ENCODE measurements around the gene LRRC23. TPM values are rescaled to one million over a fixed set of nuclear protein-coding genes. Genes with fewer than 3 reads are reported as not detected.
"Not testable (repeated sequence)": the region's sequence is repeated elsewhere in the genome, so short reads cannot be mapped to it uniquely, and the experiment has no call there.

LRRC23 gene, protein sequence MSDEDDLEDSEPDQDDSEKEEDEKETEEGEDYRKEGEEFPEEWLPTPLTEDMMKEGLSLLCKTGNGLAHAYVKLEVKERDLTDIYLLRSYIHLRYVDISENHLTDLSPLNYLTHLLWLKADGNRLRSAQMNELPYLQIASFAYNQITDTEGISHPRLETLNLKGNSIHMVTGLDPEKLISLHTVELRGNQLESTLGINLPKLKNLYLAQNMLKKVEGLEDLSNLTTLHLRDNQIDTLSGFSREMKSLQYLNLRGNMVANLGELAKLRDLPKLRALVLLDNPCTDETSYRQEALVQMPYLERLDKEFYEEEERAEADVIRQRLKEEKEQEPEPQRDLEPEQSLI
- 5.3 and 5.6 TPM in 2 replicates for total RNA-seq

DNA sequence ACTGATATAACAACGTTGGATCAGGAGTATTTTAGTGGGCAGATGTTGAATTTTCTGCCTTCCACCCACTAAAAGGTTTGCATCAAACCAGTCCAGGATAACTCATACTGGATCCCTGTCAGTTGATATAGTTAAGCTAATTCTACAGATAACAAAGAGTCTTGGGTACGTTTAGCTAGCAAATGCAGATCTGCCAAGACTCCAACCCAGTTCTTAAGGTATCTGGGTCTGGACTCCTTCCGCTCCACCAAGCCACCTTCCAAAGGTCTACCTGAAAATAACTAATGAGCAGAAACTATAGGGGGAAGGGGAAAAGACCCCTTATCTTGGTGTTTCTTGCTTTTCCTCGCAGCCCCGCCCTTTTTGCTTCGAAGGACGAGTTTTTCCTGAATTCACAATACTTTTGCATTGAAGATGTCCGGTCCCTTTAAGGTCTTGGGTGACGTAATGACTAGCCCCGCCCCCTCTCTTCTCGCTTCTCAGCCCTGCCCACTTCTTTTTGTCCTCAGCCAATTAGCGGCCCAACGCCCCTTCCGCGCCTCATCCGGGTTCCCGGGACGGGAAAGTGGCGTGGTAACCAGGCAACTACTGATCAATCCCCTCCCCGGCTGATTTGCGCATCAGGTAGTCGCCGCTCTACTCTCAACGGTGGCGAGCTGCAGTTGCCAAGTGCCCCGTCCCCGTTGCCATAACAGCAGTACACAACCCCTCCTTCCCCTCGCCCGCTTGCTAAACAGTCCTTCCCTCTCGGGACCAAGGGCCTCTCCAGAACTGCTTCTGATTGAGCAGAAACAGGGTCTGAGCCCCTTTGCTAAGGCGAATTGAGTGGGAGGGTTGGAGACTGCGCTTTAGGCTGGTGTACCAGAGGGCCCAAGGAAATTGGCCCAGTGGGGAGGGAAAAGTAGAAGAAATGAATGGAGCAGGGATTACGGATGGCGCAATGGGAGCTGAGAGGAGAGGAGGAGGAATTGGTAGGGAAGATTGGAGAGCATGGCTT, at the start of gene LRRC23:
Gene LRRC23 (plus strand): TSS at position 543 of the 997 bp plus-strand sequence. CDS start 812 bp downstream, outside the sequence.
- H3K4me1 Mint-ChIP-seq (ENCODE audit: low read depth) = peaks cover 8% of the 10 kb centered on the region
- DNase-seq (ENCODE audit: low spot score) = peak; percentile 97
- no peaks in the 10 kb centered on the region for H3K36me3 Mint-ChIP-seq (ENCODE audit: low read depth)
- no peaks in the 10 kb centered on the region for H3K27me3 Mint-ChIP-seq (ENCODE audit: insufficient read depth)
- H3K27ac Mint-ChIP-seq = no peak within 1 kb of the TSS
- no peak within 1 kb of the TSS for H3K4me3 Mint-ChIP-seq
- no peaks in the 10 kb centered on the region for H3K9me3 Mint-ChIP-seq
- intact Hi-C loops (cut with micrococcal nuclease) = loop anchor here (1.0 to 2.0 kb wide), 7 partner anchors 10 to 216 kb away; partner anchors contain the start of genes ENO2, LPCAT3, SPSB2 and USP5

DNA sequence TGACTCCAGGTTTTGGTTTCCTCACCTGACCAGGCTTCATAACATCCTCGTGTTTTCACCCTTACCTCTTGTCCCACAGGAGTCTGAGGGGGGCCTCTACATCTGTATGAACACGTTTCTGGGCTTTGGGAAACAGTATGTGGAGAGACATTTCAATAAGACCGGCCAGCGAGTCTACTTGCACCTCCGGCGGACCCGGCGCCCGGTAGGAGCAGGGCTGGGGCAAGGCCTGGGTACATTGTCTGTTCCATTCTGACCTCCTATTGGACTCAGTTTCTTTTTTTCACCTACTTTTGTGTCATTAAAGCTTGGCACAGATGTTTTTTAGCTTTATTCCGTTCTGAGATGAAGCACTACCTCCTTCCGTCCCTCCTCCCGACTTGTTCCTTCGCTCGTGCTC, 49.3 kb upstream of the LRRC23 start:
- intact Hi-C loops (cut with micrococcal nuclease) = no loop called here
- H3K27ac Mint-ChIP-seq = no peak overlapping the region
- no peak for DNase-seq (ENCODE audit: low spot score)
- peaks cover 28% of the 10 kb centered on the region for H3K4me1 Mint-ChIP-seq (ENCODE audit: low read depth)
- H3K36me3 Mint-ChIP-seq (ENCODE audit: low read depth) = peaks cover 23% of the 10 kb centered on the region
- peaks cover 2% of the 10 kb centered on the region for H3K27me3 Mint-ChIP-seq (ENCODE audit: insufficient read depth)
- H3K9me3 Mint-ChIP-seq = no peaks in the 10 kb centered on the region
- H3K4me3 Mint-ChIP-seq = no peak overlapping the region

DNA sequence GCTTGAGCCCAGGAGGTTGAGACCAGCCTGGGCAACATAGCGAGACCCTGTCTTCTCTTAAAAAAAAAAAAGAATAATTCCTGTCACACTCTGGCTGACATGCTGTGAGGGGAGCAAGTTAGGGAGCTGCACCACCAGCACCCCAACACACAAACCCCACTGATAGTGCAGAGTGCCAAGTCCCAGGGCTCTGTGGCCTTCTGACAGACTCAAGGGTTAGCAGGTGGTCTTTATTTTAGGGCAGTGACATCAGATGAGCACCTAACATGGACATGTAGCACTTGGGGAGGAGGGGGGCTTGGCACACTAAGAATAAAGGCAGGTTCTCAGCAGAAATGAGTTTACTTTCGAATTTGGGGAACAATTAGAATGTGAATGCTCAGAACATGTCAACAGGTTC, 45.8 kb upstream of the LRRC23 start:
- no peak overlapping the region for H3K27ac Mint-ChIP-seq
- H3K36me3 Mint-ChIP-seq (ENCODE audit: low read depth) = peaks cover 37% of the 10 kb centered on the region
- no peak overlapping the region for H3K4me3 Mint-ChIP-seq
- no peak for DNase-seq (ENCODE audit: low spot score)
- no peaks in the 10 kb centered on the region for H3K9me3 Mint-ChIP-seq
- H3K4me1 Mint-ChIP-seq (ENCODE audit: low read depth) = peaks cover 5% of the 10 kb centered on the region
- H3K27me3 Mint-ChIP-seq (ENCODE audit: insufficient read depth) = no peaks in the 10 kb centered on the region
- intact Hi-C loops (cut with micrococcal nuclease) = no loop called here

DNA sequence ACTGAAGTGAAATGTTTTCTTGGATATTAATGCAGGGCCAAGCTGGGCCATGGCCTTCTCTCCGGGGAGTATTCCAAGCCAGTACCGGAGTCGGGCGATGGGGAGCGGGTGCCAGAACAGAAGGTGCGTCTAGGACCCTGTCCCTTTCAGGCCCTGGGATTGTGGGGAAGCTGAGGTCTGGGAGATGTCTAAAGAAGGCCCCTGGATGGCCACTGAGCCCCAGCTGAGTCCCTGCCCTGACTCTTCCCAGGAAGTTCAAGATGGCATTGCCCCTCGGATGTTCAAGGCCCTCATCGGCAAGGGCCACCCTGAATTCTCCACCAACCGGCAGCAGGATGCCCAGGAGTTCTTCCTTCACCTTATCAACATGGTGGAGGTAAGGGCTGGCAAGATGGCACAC, 44.5 kb upstream of the LRRC23 start:
- H3K9me3 Mint-ChIP-seq = no peaks in the 10 kb centered on the region
- H3K4me1 Mint-ChIP-seq (ENCODE audit: low read depth) = no peaks in the 10 kb centered on the region
- H3K27me3 Mint-ChIP-seq (ENCODE audit: insufficient read depth) = no peaks in the 10 kb centered on the region
- peaks cover 37% of the 10 kb centered on the region for H3K36me3 Mint-ChIP-seq (ENCODE audit: low read depth)
- DNase-seq (ENCODE audit: low spot score) = no peak
- no peak overlapping the region for H3K27ac Mint-ChIP-seq
- intact Hi-C loops (cut with micrococcal nuclease) = no loop called here
- no peak overlapping the region for H3K4me3 Mint-ChIP-seq

DNA sequence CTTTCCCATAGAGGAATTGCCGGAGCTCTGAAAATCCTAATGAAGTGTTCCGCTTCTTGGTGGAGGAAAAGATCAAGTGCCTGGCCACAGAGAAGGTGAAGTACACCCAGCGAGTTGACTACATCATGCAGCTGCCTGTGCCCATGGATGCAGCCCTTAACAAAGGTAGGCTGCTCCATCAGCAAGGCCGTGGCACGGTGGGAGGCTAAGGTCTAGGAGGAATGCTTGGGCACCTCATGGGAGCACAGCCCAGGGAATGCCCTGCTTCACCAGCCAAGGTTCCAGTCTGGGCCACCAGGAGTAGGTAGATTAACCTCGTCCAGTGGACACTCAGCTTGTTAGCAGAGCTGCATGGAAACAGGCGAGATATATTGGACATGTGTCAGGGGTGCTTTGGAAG, 43.7 kb upstream of the LRRC23 start:
- Mint-ChIP-seq H3K27me3 (ENCODE audit: insufficient read depth) (no peaks in the 10 kb centered on the region), H3K36me3 (ENCODE audit: low read depth) (peaks cover 40% of the 10 kb centered on the region), H3K4me3 (no peak overlapping the region), H3K27ac (no peak overlapping the region), H3K4me1 (ENCODE audit: low read depth) (no peaks in the 10 kb centered on the region), H3K9me3 (no peaks in the 10 kb centered on the region)
- DNase-seq (ENCODE audit: low spot score) = no peak
- intact Hi-C loops (cut with micrococcal nuclease) = no loop called here

DNA sequence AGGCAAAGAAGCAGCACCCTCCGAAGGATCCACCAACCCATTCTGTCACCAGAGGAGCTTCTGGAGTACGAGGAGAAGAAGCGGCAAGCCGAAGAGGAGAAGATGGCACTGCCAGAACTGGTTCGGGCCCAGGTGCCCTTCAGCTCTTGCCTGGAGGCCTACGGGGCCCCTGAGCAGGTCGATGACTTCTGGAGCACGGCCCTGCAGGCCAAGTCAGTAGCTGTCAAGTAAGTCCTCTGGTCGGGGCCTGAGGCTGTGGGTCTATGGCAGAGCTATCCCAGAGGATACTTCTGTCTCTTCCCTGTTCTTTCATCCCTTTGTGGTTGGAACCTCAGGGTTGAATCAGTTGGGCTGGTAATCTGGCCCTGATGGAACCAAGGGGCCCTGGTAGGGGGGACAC, 43.2 kb upstream of the LRRC23 start:
- DNase-seq (ENCODE audit: low spot score) = no peak
- Mint-ChIP-seq H3K36me3 (ENCODE audit: low read depth) (peaks cover 41% of the 10 kb centered on the region), H3K9me3 (no peaks in the 10 kb centered on the region), H3K27me3 (ENCODE audit: insufficient read depth) (no peaks in the 10 kb centered on the region), H3K4me3 (no peak overlapping the region), H3K4me1 (ENCODE audit: low read depth) (peaks cover 2% of the 10 kb centered on the region), H3K27ac (no peak overlapping the region)
- intact Hi-C loops (cut with micrococcal nuclease) = no loop called here

DNA sequence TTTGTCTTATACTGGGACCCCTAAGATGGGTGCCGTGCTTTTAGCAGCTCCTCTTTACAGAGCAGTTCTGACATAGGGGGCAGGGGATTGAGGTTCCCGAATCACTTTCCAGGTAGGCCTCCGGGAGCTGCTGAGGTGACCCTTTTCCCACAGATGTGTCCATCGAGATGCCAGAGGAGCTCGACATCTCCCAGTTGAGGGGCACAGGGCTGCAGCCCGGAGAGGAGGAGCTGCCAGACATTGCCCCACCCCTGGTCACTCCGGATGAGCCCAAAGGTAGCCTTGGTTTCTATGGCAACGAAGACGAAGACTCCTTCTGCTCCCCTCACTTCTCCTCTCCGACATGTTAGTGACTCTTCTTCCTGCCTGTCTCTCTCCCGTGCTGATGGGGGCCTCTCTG, 41.6 kb upstream of the LRRC23 start:
- intact Hi-C loops (cut with micrococcal nuclease) = no loop called here
- H3K27ac Mint-ChIP-seq = no peak overlapping the region
- DNase-seq (ENCODE audit: low spot score) = no peak
- peaks cover 10% of the 10 kb centered on the region for H3K4me1 Mint-ChIP-seq (ENCODE audit: low read depth)
- H3K27me3 Mint-ChIP-seq (ENCODE audit: insufficient read depth) = no peaks in the 10 kb centered on the region
- H3K9me3 Mint-ChIP-seq = no peaks in the 10 kb centered on the region
- peaks cover 37% of the 10 kb centered on the region for H3K36me3 Mint-ChIP-seq (ENCODE audit: low read depth)
- H3K4me3 Mint-ChIP-seq = no peak overlapping the region

DNA sequence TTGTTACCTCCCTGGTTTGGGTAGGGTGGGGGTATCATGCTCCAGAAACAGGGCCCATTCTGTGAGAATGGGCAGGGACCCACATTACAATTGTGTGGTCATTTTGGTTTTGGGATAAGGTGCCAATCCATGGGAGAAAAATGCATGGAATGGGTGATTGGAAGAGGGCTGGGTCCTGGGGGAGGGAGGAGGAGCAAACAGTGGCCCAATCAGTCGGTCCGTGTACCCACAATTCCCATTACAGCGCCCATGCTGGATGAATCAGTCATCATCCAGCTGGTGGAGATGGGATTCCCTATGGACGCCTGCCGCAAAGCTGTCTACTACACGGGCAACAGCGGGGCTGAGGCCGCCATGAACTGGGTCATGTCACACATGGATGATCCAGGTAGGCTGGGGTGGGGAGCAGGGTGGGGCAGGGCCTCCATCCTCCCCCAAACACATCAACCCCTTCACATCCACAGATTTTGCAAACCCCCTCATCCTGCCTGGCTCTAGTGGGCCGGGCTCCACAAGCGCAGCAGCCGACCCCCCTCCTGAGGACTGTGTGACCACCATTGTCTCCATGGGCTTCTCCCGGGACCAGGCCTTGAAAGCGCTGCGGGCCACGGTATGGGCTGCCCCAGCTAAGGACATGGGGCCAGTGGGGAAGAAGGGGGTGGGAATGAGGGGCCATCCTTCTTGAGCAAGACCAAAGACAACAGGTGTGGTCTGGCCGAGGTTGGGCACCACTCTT, 40.9 kb upstream of the LRRC23 start:
- no peak for DNase-seq (ENCODE audit: low spot score)
- intact Hi-C loops (cut with micrococcal nuclease) = no loop called here
- peaks cover 15% of the 10 kb centered on the region for H3K4me1 Mint-ChIP-seq (ENCODE audit: low read depth)
- no peak overlapping the region for H3K27ac Mint-ChIP-seq
- H3K9me3 Mint-ChIP-seq = no peaks in the 10 kb centered on the region
- no peak overlapping the region for H3K4me3 Mint-ChIP-seq
- H3K27me3 Mint-ChIP-seq (ENCODE audit: insufficient read depth) = no peaks in the 10 kb centered on the region
- peaks cover 44% of the 10 kb centered on the region for H3K36me3 Mint-ChIP-seq (ENCODE audit: low read depth)

DNA sequence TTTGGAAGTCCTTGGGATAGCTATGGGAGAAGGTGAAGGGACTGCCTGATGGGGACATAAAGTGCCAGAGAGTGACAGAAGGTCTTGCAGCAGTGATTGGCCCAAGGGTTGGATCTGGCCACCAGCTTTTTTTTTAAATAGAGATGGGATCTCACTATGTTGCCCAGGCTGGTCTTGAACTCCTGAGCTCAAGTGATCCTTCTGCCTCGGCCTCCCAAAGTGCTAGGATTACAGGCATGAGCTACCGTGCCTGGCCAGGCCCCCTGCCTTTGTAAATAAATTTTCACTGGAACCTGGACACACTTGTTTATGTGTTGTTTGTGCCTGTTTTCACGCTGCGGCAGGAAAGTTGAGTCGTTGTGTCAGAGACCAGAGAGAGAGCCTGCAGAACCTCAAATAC, 39.3 kb upstream of the LRRC23 start:
- intact Hi-C loops (cut with micrococcal nuclease) = loop anchor here (5.0 kb wide), 3 partner anchors 73 to 258 kb away; partner anchors contain the start of genes CHD4 and ING4
- H3K27me3 Mint-ChIP-seq (ENCODE audit: insufficient read depth); H3K4me3 Mint-ChIP-seq; H3K9me3 Mint-ChIP-seq; H3K27ac Mint-ChIP-seq; DNase-seq (ENCODE audit: low spot score): not testable (repeated sequence)
- Mint-ChIP-seq H3K36me3 (ENCODE audit: low read depth) (peaks cover 60% of the 10 kb centered on the region), H3K4me1 (ENCODE audit: low read depth) (peaks cover 30% of the 10 kb centered on the region)

DNA sequence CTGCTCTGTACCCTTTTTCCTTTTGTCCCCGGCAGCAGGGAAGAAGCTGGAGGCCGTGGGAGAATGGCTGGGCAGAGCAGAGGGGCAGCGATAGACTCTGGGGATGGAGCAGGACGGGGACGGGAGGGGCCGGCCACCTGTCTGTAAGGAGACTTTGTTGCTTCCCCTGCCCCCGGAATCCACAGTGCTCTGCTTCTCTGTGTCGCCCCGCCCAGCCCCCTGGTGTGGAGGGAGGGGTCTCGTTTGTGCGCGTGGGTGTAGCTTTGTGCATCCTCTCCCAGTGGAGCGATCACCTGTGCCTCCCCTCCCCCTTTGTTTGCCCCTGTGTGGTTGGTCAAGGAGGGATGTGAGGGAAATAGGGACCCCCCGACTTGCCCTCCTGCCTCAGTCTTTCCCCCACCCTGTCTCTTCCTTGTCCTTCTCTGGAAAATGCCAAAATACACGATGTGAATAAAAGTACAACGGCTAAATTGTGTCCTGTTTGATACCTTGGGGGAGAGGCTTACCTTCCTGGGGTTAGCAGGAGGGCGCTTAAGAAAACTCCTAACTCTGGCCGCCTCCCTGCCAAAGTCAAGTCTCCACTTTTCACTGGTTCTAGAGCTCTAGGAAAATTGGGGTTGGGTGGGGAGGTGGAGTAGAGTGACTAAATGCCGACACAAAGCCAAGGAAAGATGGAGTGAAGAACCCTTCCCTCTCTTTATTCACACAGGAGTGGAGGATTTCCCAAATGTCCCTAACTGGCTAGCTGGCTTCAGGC, 38.3 kb upstream of the LRRC23 start:
- H3K27me3 Mint-ChIP-seq (ENCODE audit: insufficient read depth) = no peaks in the 10 kb centered on the region
- peak overlapping the region; percentile 95 for H3K4me3 Mint-ChIP-seq
- no peaks in the 10 kb centered on the region for H3K9me3 Mint-ChIP-seq
- H3K4me1 Mint-ChIP-seq (ENCODE audit: low read depth) = peaks cover 41% of the 10 kb centered on the region
- intact Hi-C loops (cut with micrococcal nuclease) = loop anchor here (5.0 kb wide), 3 partner anchors 74 to 259 kb away; partner anchors contain the start of genes CHD4 and ING4
- peaks cover 61% of the 10 kb centered on the region for H3K36me3 Mint-ChIP-seq (ENCODE audit: low read depth)
- DNase-seq (ENCODE audit: low spot score) = no peak
- peak overlapping the region; percentile 40 for H3K27ac Mint-ChIP-seq

DNA sequence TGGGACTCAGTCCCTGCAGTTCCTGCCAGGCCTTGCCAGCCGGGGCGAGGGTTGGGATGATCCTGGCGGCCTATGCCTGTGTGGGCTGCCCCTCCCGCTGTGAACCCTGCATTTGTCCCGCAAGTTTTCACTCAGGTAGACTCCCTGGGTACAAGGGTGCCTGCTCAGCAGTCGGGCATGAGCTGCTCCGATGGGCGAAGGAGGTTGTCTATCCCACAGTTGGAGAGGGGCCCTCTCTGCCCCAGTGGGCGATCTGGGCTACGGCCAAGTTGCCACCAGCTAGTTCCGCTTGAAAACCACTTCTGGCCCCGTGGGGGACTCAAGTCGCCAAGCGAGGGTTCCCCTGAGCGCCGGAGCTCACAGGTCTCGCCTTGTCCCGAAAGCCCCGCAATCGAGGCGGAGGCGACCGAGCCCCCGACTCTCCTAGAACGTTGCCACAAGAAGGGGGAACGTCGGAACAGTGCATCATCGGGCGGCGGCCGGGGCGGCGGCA, 37.7 kb upstream of the LRRC23 start:
- Mint-ChIP-seq H3K27me3 (ENCODE audit: insufficient read depth) (no peaks in the 10 kb centered on the region), H3K27ac (peak overlapping the region; percentile 99), H3K9me3 (no peaks in the 10 kb centered on the region), H3K4me1 (ENCODE audit: low read depth) (peaks cover 47% of the 10 kb centered on the region), H3K4me3 (peak overlapping the region; percentile 95), H3K36me3 (ENCODE audit: low read depth) (peaks cover 66% of the 10 kb centered on the region)
- intact Hi-C loops (cut with micrococcal nuclease) = loop anchor here (1.0 to 5.0 kb wide), 6 partner anchors 15 to 260 kb away; partner anchors contain the start of genes CHD4, ING4, LPCAT3 and MLF2
- DNase-seq (ENCODE audit: low spot score) = no peak
